Large intestine (tissue), 3 donors: Measurements from ENCODE around the gene PRKCB. TPM values are rescaled to one million over a fixed set of nuclear protein-coding genes. Genes with fewer than 3 reads are reported as not detected.

Experiments used
- DNase-seq, 2 donors: peaks; one replicate each; pipeline versions ENCODE4 v3.0.0 to v3.0.0-alpha.2; 2013
- H3K27ac ChIP-seq: one replicate; pipeline ENCODE4 v1.5.1; 2013; ENCODE audit warnings: low read length
- H3K27me3 ChIP-seq: 2 replicates; pipeline ENCODE4 v1.6.1; 2013; ENCODE audit warnings: low read length; ENCODE audit not compliant: control insufficient read depth, insufficient read depth
- H3K36me3 ChIP-seq: 2 replicates; pipeline ENCODE4 v1.6.1; 2013; ENCODE audit warnings: low read length; ENCODE audit not compliant: control insufficient read depth, insufficient read depth
- H3K4me1 ChIP-seq: one replicate; pipeline ENCODE4 v1.6.1; 2013; ENCODE audit warnings: low read length; ENCODE audit not compliant: control insufficient read depth, insufficient read depth
- H3K4me3 ChIP-seq: one replicate; pipeline ENCODE4 v1.5.1; 2013; ENCODE audit warnings: low read length
- H3K9me3 ChIP-seq: one replicate; pipeline ENCODE4 v1.6.1; 2013; ENCODE audit warnings: mild to moderate bottlenecking, low read depth, low read length, moderate library complexity; ENCODE audit not compliant: control insufficient read depth
- WGBS: methylation state at CpG from one replicate; pipeline ENCODE4 v1.1.5; 2013; ENCODE audit warnings: low lambda C conversion rate; ENCODE audit not compliant: insufficient coverage; 5-methylcytosine and 5-hydroxymethylcytosine counted together
- polyA plus RNA-seq: library from polyadenylated mRNA; unstranded; fragments of 120-200 nt; gene quantifications from one replicate; pipeline ENCODE4 v1.2.1, GENCODE V29; 2013

PRKCB gene
- polyA plus RNA-seq, 1 donor, result 3.1 TPM

- DNase-seq, result no peak
- Histone ChIP-seq H3K36me3 (no peaks in the 10 kb centered on the region), H3K4me1 (no peaks in the 10 kb centered on the region), H3K9me3 (no peaks in the 10 kb centered on the region), H3K27ac (no peak overlapping the region), H3K4me3 (no peak overlapping the region), H3K27me3 (no peaks in the 10 kb centered on the region)
- 63% methylated on average over 2 of the region's 4 CpGs for WGBS
Measured at GRCh38 chr16:23981429-23982399, 145.9 kb downstream of the PRKCB start.

- DNase-seq, result no peak
- no CpG with 5 or more reads among the region's 2 CpGs for WGBS
- Histone ChIP-seq H3K27ac (no peak overlapping the region), H3K27me3 (no peaks in the 10 kb centered on the region), H3K4me1 (no peaks in the 10 kb centered on the region), H3K36me3 (no peaks in the 10 kb centered on the region), H3K9me3 (no peaks in the 10 kb centered on the region), H3K4me3 (no peak overlapping the region)
Measured at GRCh38 chr16:23986455-23986854, 150.7 kb downstream of the PRKCB start.

- Histone ChIP-seq H3K27me3 (no peaks in the 10 kb centered on the region), H3K27ac (no peak overlapping the region), H3K4me3 (no peak overlapping the region), H3K4me1 (no peaks in the 10 kb centered on the region), H3K36me3 (no peaks in the 10 kb centered on the region), H3K9me3 (no peaks in the 10 kb centered on the region)
- DNase-seq, result no peak
- no CpG with 5 or more reads among the region's 2 CpGs for WGBS
Measured at GRCh38 chr16:23987443-23987842, 151.7 kb downstream of the PRKCB start.

GRCh38 chr16:23990507-23990906, 154.7 kb downstream of the PRKCB start:
- Histone ChIP-seq H3K9me3 (no peaks in the 10 kb centered on the region), H3K27ac (no peak overlapping the region), H3K4me1 (no peaks in the 10 kb centered on the region), H3K36me3 (no peaks in the 10 kb centered on the region), H3K27me3 (no peaks in the 10 kb centered on the region), H3K4me3 (no peak overlapping the region)
- WGBS, result no CpG with 5 or more reads among the region's 3 CpGs
- DNase-seq, result no peak

GRCh38 chr16:23991066-23991465, 155.3 kb downstream of the PRKCB start:
- Histone ChIP-seq H3K4me1 (no peaks in the 10 kb centered on the region), H3K27me3 (no peaks in the 10 kb centered on the region), H3K4me3 (no peak overlapping the region), H3K36me3 (no peaks in the 10 kb centered on the region), H3K9me3 (no peaks in the 10 kb centered on the region), H3K27ac (no peak overlapping the region)
- no peak for DNase-seq

- no CpG with 5 or more reads among the region's 1 CpG for WGBS
- H3K4me3 ChIP-seq, result no peak overlapping the region
- no peak for DNase-seq
- no peaks in the 10 kb centered on the region for H3K36me3 ChIP-seq
- H3K27me3 ChIP-seq, result no peaks in the 10 kb centered on the region
- no peaks in the 10 kb centered on the region for H3K4me1 ChIP-seq
- no peak overlapping the region for H3K27ac ChIP-seq
- H3K9me3 ChIP-seq, result no peaks in the 10 kb centered on the region
Measured at GRCh38 chr16:23994615-23995014, 158.8 kb downstream of the PRKCB start.

GRCh38 chr16:23996258-23996955, 160.6 kb downstream of the PRKCB start:
- Histone ChIP-seq H3K27ac (no peak overlapping the region), H3K36me3 (no peaks in the 10 kb centered on the region), H3K9me3 (no peaks in the 10 kb centered on the region), H3K4me3 (no peak overlapping the region), H3K4me1 (no peaks in the 10 kb centered on the region), H3K27me3 (no peaks in the 10 kb centered on the region)
- no peak for DNase-seq
- WGBS, result no CpG with 5 or more reads among the region's 4 CpGs

- DNase-seq, result no peak
- no peak overlapping the region for H3K27ac ChIP-seq
- no peaks in the 10 kb centered on the region for H3K9me3 ChIP-seq
- no peaks in the 10 kb centered on the region for H3K27me3 ChIP-seq
- H3K36me3 ChIP-seq, result no peaks in the 10 kb centered on the region
- H3K4me3 ChIP-seq, result no peak overlapping the region
- no peaks in the 10 kb centered on the region for H3K4me1 ChIP-seq
Measured at GRCh38 chr16:23998771-23999170, 163.0 kb downstream of the PRKCB start.

- no peaks in the 10 kb centered on the region for H3K9me3 ChIP-seq
- DNase-seq, result no peak
- H3K36me3 ChIP-seq, result no peaks in the 10 kb centered on the region
- H3K27me3 ChIP-seq, result no peaks in the 10 kb centered on the region
- no peak overlapping the region for H3K4me3 ChIP-seq
- H3K27ac ChIP-seq, result no peak overlapping the region
- WGBS, result no CpG with 5 or more reads among the region's 4 CpGs
- H3K4me1 ChIP-seq, result no peaks in the 10 kb centered on the region
Measured at GRCh38 chr16:23999663-24000062, 163.9 kb downstream of the PRKCB start.

GRCh38 chr16:24001710-24002109, 165.9 kb downstream of the PRKCB start:
- Histone ChIP-seq H3K4me3 (no peak overlapping the region), H3K9me3 (no peaks in the 10 kb centered on the region), H3K36me3 (no peaks in the 10 kb centered on the region), H3K27me3 (no peaks in the 10 kb centered on the region), H3K27ac (no peak overlapping the region), H3K4me1 (no peaks in the 10 kb centered on the region)
- DNase-seq, result no peak
- 88% methylated on average over 1 of the region's 1 CpG for WGBS
